ENCODE results near the gene PPTC7. TPM values are rescaled to one million over a fixed set of nuclear protein-coding genes. Genes with fewer than 3 reads are reported as not detected.

The PPTC7 gene
- total and polyA plus RNA-seq, 2 of the 8 experiments (the other 6 are each of a cell fraction or from before 2014, with no cell fraction given) = 8.1 to 15.9 TPM

- no peak for TF ChIP-seq CHD2 (IDR thresholded peaks at IDR 0.05; ENCODE audit: low read length)
- no peak for TF ChIP-seq NANOG (IDR thresholded peaks at IDR 0.05; ENCODE audit: insufficient read depth, low read depth, low read length, poor library complexity, severe bottlenecking)
- TF ChIP-seq SP4 (IDR thresholded peaks at IDR 0.05; ENCODE audit: low read length) = no peak
- no peak for TF ChIP-seq POLR2AphosphoS5 (IDR thresholded peaks at IDR 0.05; ENCODE audit: low read depth, low read length)
- TF ChIP-seq NRF1 (IDR thresholded peaks at IDR 0.05; ENCODE audit: low read depth, low read length) = no peak
Observed at GRCh38 chr12:110537605-110538409, 45.3 kb downstream of the PPTC7 start (continued).
